ENCODE data around the gene E2F1. TPM values are rescaled to one million over a fixed set of nuclear protein-coding genes. Genes with fewer than 3 reads are reported as not detected.
A peak's percentile ranks its signal among the peaks of the same experiment; 100 is the strongest.

The E2F1 gene
- polyA plus RNA-seq, 4 donors: 2.2 to 10.9 (median 4.6) TPM

DNA sequence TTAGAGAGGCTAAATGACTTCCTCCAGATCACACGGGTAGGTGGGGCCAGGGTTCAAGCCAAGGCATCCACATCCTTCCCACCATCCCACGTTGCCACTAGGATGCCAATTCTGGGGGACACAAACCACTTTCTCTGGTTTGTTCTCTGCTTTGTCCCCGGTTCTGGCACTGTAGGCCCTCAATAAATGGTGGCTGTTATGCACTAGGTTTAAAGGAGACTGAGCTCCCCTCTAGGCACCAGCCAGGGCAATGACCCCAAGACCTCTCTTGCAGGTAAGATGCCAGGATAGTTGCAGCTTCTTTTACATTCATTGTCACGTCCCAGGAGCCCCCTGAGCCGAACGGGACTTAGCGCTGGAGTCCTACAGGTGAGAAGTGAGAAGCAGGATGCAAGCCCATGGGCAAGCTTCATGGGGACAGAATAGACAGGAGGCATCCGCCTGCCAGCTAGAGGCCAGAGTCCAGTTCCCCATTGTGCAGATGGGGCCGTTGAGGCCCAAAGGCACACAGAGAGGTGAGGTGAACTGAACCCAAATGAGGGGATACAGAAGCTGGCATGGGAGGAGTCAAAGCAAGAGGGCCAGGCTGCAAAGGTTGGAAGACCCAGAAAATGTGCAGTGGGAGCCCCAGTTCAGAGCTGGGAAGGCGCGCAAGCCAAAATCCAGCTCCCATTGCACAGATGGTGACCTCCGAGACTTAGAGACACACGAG, 33.2 kb upstream of the E2F1 start:
- Histone ChIP-seq H3K4me1 (ENCODE audit: control insufficient read depth in 3 of 3, insufficient read depth in 2 of 3, low read depth in 1 of 3, low read length in 2 of 3) (peaks cover 0 to 20% (median 0%) of the 10 kb centered on the region in 3 donors), H3K27me3 (ENCODE audit: control insufficient read depth in 3 of 3, insufficient read depth in 3 of 3, low read length in 3 of 3) (no peaks in the 10 kb centered on the region), H3K27ac (ENCODE audit: low read depth in 1 of 3, low read length in 2 of 3) (peak overlapping the region; percentile 45 to 84 (median 60)), H3K9me3 (ENCODE audit: control insufficient read depth in 2 of 2, insufficient read depth in 1 of 2, low read depth in 1 of 2, low read length in 1 of 2) (no peaks in the 10 kb centered on the region), H3K36me3 (ENCODE audit: control insufficient read depth in 3 of 3, insufficient read depth in 2 of 3, low read depth in 1 of 3, low read length in 3 of 3) (peaks cover 0 to 10% (median 0%) of the 10 kb centered on the region in 3 donors), H3K4me3 (ENCODE audit: low read depth in 1 of 3, low read length in 3 of 3) (peak overlapping the region; percentile 48 to 86 (median 55))
- FAIRE-seq: no peak
- WGBS, 3 donors: 36 to 48% (median 43%) methylated on average over 13 of the region's 13 CpGs
- DNase-seq: peak in 1 of 2 donors; percentile 36

DNA sequence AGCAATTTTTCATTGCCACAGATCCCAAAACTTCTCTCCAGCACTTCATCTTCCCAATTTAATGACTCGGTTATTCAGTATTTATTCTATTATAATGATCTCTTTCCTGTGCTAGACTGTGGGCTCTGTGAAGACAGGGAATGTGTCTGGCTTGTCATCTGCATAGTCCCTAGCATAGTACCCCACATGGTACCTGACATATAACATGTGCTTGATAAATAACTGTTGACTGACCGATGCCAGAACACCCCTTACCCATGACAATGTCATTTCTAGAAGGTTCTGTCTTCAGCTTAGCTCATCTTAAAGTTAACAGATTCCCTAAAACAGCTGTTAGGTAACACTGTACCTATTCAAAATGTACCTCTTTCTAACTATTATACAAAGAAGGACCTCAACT, 30.3 kb upstream of the E2F1 start:
- Histone ChIP-seq H3K9me3 (ENCODE audit: control insufficient read depth in 2 of 2, insufficient read depth in 1 of 2, low read depth in 1 of 2, low read length in 1 of 2) (no peaks in the 10 kb centered on the region), H3K4me3 (ENCODE audit: low read depth in 1 of 3, low read length in 3 of 3) (no peak overlapping the region), H3K27ac (ENCODE audit: low read depth in 1 of 3, low read length in 2 of 3) (no peak overlapping the region), H3K36me3 (ENCODE audit: control insufficient read depth in 3 of 3, insufficient read depth in 2 of 3, low read depth in 1 of 3, low read length in 3 of 3) (peaks cover 6 to 31% (median 13%) of the 10 kb centered on the region in 3 donors), H3K4me1 (ENCODE audit: control insufficient read depth in 3 of 3, insufficient read depth in 2 of 3, low read depth in 1 of 3, low read length in 2 of 3) (peaks cover 0 to 10% (median 0%) of the 10 kb centered on the region in 3 donors), H3K27me3 (ENCODE audit: control insufficient read depth in 3 of 3, insufficient read depth in 3 of 3, low read length in 3 of 3) (no peaks in the 10 kb centered on the region)
- FAIRE-seq (no peak), DNase-seq (no peak)
- WGBS, 3 donors: 88 to 97% (median 93%) methylated on average over 2 of the region's 2 CpGs

DNA sequence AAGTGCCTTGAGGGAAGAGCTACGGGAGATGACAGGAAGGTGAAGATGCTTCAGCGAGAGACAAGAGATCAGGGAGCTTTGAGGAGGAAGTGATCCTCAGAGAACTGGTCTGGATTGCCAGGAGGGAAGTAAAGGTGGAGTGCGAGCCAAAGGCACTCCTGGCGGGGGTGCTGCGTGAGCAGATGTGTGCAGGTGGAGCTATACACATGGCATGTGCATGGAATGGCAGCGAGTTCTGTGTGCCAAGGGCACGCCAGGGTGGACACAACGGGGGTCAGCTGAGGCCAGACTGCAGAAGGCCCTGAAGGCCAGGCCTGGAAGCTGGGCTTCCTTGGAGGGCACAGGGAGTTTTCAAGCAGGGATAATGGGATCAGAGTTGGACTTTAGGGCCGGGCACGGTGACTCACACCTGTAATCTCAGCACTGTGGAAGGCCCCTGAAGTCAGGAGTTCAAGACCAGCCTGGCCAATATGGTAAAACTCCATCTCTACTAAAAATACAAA, 27.7 kb upstream of the E2F1 start:
- DNase-seq: no peak
- Histone ChIP-seq H3K9me3 (ENCODE audit: control insufficient read depth in 2 of 2, insufficient read depth in 1 of 2, low read depth in 1 of 2, low read length in 1 of 2) (no peaks in the 10 kb centered on the region), H3K27me3 (ENCODE audit: control insufficient read depth in 3 of 3, insufficient read depth in 3 of 3, low read length in 3 of 3) (no peaks in the 10 kb centered on the region), H3K4me1 (ENCODE audit: control insufficient read depth in 3 of 3, insufficient read depth in 2 of 3, low read depth in 1 of 3, low read length in 2 of 3) (no peaks in the 10 kb centered on the region), H3K36me3 (ENCODE audit: control insufficient read depth in 3 of 3, insufficient read depth in 2 of 3, low read depth in 1 of 3, low read length in 3 of 3) (peaks cover 6 to 48% (median 13%) of the 10 kb centered on the region in 3 donors), H3K27ac (ENCODE audit: low read depth in 1 of 3, low read length in 2 of 3) (no peak overlapping the region), H3K4me3 (ENCODE audit: low read depth in 1 of 3, low read length in 3 of 3) (no peak overlapping the region)
- whole genome bisulfite sequencing, 3 donors: 83 to 91% (median 84%) methylated on average over 10 of the region's 10 CpGs
- FAIRE-seq: no peak

DNA sequence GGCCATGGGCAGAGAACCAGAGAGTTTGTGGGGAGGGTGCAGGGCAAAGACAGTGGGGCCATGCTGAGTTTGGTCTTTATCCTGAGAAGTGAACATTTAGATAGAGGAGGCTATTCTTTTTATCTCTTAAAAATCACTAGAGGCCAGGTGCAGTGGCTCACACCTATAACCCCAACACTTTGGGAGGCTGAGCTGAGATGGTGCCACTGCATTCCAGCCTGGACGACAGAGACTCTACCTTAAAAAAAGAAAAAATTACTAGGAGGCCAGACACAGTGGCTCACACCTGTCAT, 25.2 kb upstream of the E2F1 start:
- WGBS, 3 donors: 38 to 87% (median 85%) methylated on average over 1 of the region's 1 CpG
- FAIRE-seq: no peak
- H3K4me3 ChIP-seq (ENCODE audit: low read depth in 1 of 3, low read length in 3 of 3): no peak overlapping the region
- H3K4me1 ChIP-seq (ENCODE audit: control insufficient read depth in 3 of 3, insufficient read depth in 2 of 3, low read depth in 1 of 3, low read length in 2 of 3): no peaks in the 10 kb centered on the region
- H3K27ac ChIP-seq (ENCODE audit: low read depth in 1 of 3, low read length in 2 of 3): no peak overlapping the region
- H3K36me3 ChIP-seq (ENCODE audit: control insufficient read depth in 3 of 3, insufficient read depth in 2 of 3, low read depth in 1 of 3, low read length in 3 of 3): peaks cover 9 to 61% (median 13%) of the 10 kb centered on the region in 3 donors
- DNase-seq: no peak
- H3K9me3 ChIP-seq (ENCODE audit: control insufficient read depth in 2 of 2, insufficient read depth in 1 of 2, low read depth in 1 of 2, low read length in 1 of 2): no peaks in the 10 kb centered on the region
- H3K27me3 ChIP-seq (ENCODE audit: control insufficient read depth in 3 of 3, insufficient read depth in 3 of 3, low read length in 3 of 3): no peaks in the 10 kb centered on the region

DNA sequence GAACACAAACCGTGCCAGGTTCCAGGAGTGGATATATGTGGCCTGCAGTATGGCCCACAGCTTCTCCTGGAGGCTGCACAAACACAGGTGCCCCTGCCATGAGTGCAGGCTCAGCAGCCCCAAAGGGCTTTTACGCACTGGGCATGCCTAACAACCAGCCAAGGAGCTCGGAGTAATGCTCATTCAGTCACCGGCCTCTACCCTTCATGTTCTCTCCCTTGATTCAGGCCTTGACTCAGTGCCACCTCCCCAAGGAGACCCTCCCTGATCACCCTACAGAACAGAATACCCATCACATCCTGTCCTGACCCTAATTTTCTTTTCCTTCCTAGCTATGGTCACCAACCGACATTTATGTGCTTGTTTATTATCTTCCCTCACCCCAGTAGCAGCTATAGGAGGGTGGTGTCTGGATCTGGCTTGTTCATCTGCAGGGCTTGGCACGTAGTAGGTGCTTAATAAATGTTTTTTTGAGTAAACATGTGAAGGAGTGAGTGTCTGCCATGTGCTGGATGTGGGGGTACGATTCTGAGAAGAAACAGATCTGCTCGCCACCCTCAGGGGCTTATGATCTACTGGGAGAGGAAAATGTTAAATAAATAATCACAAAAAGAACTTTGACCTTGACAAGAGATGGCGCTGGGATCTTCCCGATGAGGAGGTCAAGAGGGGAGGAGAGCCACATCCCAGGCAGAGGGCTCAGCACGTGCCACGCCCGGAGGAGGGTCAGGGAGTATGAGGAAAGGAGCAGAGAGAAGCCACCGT, 24.7 kb upstream of the E2F1 start:
- H3K4me1 ChIP-seq (ENCODE audit: control insufficient read depth in 3 of 3, insufficient read depth in 2 of 3, low read depth in 1 of 3, low read length in 2 of 3): no peaks in the 10 kb centered on the region
- H3K4me3 ChIP-seq (ENCODE audit: low read depth in 1 of 3, low read length in 3 of 3): no peak overlapping the region
- peaks cover 9 to 63% (median 13%) of the 10 kb centered on the region in 3 donors for H3K36me3 ChIP-seq (ENCODE audit: control insufficient read depth in 3 of 3, insufficient read depth in 2 of 3, low read depth in 1 of 3, low read length in 3 of 3)
- no peaks in the 10 kb centered on the region for H3K9me3 ChIP-seq (ENCODE audit: control insufficient read depth in 2 of 2, insufficient read depth in 1 of 2, low read depth in 1 of 2, low read length in 1 of 2)
- 67 to 75% (median 68%) methylated on average over 14 of the region's 14 CpGs for WGBS, 3 donors
- no peak for DNase-seq
- no peaks in the 10 kb centered on the region for H3K27me3 ChIP-seq (ENCODE audit: control insufficient read depth in 3 of 3, insufficient read depth in 3 of 3, low read length in 3 of 3)
- no peak for FAIRE-seq
- no peak overlapping the region for H3K27ac ChIP-seq (ENCODE audit: low read depth in 1 of 3, low read length in 2 of 3)

DNA sequence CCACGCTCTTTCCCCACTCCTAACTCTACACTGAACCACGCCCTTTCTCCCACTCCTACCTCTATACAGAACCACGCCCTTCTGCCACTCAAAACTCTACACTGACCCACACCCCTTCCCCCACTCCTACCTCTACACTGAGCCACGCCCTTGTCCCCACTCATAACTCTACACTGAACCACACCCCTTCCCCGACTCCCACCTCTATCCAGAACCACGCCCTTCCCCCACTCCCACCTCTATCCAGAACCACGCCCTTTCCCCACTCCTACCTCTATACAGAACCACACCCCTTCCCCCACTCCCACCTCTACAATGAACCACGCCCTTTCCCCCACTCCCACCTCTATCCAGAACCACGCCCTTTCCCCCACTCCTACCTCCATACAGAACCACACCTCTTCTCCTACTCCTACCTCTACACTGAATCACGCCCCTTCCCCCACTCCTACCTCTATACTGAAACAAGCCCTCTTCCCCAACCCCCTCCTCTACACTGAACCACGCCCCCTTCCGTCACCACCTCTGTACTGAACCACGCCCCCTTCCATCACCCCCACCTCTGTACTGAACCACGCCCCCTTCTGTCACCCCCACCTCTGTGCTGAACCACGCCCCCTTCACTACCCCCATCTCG, 23.8 kb upstream of the E2F1 start:
- Histone ChIP-seq H3K4me1 (ENCODE audit: control insufficient read depth in 3 of 3, insufficient read depth in 2 of 3, low read depth in 1 of 3, low read length in 2 of 3) (no peaks in the 10 kb centered on the region), H3K36me3 (ENCODE audit: control insufficient read depth in 3 of 3, insufficient read depth in 2 of 3, low read depth in 1 of 3, low read length in 3 of 3) (peaks cover 9 to 62% (median 13%) of the 10 kb centered on the region in 3 donors), H3K9me3 (ENCODE audit: control insufficient read depth in 2 of 2, insufficient read depth in 1 of 2, low read depth in 1 of 2, low read length in 1 of 2) (no peaks in the 10 kb centered on the region), H3K4me3 (ENCODE audit: low read depth in 1 of 3, low read length in 3 of 3) (no peak overlapping the region), H3K27ac (ENCODE audit: low read depth in 1 of 3, low read length in 2 of 3) (peak overlapping the region in 1 of 3 donors; percentile 44), H3K27me3 (ENCODE audit: control insufficient read depth in 3 of 3, insufficient read depth in 3 of 3, low read length in 3 of 3) (no peaks in the 10 kb centered on the region)
- 78 to 83% (median 81%) methylated on average over 16 of the region's 16 CpGs for whole genome bisulfite sequencing, 3 donors
- FAIRE-seq (no peak), DNase-seq (peak in 1 of 2 donors; percentile 38)

DNA sequence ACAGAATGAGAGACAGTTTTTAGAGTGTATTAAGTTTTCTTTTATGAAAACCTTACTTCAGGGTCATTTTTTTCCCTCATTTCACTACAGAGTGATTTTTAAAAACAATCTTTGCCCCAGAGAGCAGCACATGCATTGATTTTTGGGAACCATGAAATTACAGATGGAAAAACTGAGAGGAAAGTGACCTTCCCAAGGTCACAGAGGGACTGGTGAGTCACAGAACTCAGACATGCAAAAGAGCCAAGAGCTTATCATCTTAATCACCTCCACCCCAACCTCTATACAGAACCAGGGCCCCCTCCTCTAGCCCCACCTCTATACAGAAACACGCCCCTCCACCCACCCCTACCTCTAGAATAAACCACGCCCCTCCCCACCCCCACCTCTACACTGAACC, 23.2 kb upstream of the E2F1 start:
- Histone ChIP-seq H3K27me3 (ENCODE audit: control insufficient read depth in 3 of 3, insufficient read depth in 3 of 3, low read length in 3 of 3) (no peaks in the 10 kb centered on the region), H3K4me1 (ENCODE audit: control insufficient read depth in 3 of 3, insufficient read depth in 2 of 3, low read depth in 1 of 3, low read length in 2 of 3) (no peaks in the 10 kb centered on the region), H3K36me3 (ENCODE audit: control insufficient read depth in 3 of 3, insufficient read depth in 2 of 3, low read depth in 1 of 3, low read length in 3 of 3) (peaks cover 9 to 59% (median 13%) of the 10 kb centered on the region in 3 donors), H3K9me3 (ENCODE audit: control insufficient read depth in 2 of 2, insufficient read depth in 1 of 2, low read depth in 1 of 2, low read length in 1 of 2) (no peaks in the 10 kb centered on the region), H3K4me3 (ENCODE audit: low read depth in 1 of 3, low read length in 3 of 3) (no peak overlapping the region), H3K27ac (ENCODE audit: low read depth in 1 of 3, low read length in 2 of 3) (no peak overlapping the region)
- WGBS, 3 donors: 66 to 83% (median 77%) methylated on average over 1 to 2 of the region's 2 CpGs
- DNase-seq: peak in 1 of 2 donors; percentile 25
- no peak for FAIRE-seq

DNA sequence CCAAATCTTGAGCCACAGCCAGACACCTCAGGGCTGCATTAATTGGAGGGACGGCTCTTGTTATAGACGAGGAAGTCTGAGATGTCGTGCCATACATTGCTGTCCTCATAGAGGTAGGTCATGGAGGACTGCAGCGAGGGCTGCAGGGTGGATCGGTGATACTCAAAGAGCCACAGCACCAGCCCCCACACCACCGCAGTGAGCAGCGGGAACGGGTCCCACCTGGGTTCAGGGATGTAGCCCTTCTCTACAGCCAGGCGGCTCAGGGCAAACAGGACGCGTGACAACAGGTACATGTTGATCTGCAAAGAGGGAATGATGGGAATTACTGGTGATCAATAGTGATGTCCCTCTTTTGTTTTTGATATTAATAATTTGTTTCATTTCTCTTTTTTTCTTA, 21.5 kb upstream of the E2F1 start:
- H3K4me3 ChIP-seq (ENCODE audit: low read depth in 1 of 3, low read length in 3 of 3): no peak overlapping the region
- DNase-seq (no peak), FAIRE-seq (no peak)
- H3K36me3 ChIP-seq (ENCODE audit: control insufficient read depth in 3 of 3, insufficient read depth in 2 of 3, low read depth in 1 of 3, low read length in 3 of 3): peaks cover 3 to 50% (median 3%) of the 10 kb centered on the region in 3 donors
- 90 to 93% (median 91%) methylated on average over 11 of the region's 11 CpGs for WGBS, 3 donors
- H3K4me1 ChIP-seq (ENCODE audit: control insufficient read depth in 3 of 3, insufficient read depth in 2 of 3, low read depth in 1 of 3, low read length in 2 of 3): no peaks in the 10 kb centered on the region
- H3K27ac ChIP-seq (ENCODE audit: low read depth in 1 of 3, low read length in 2 of 3): no peak overlapping the region
- H3K27me3 ChIP-seq (ENCODE audit: control insufficient read depth in 3 of 3, insufficient read depth in 3 of 3, low read length in 3 of 3): no peaks in the 10 kb centered on the region
- no peaks in the 10 kb centered on the region for H3K9me3 ChIP-seq (ENCODE audit: control insufficient read depth in 2 of 2, insufficient read depth in 1 of 2, low read depth in 1 of 2, low read length in 1 of 2)
